Measurements from ENCODE around the gene CSRP3. TPM values are rescaled to one million over a fixed set of nuclear protein-coding genes. Genes with fewer than 3 reads are reported as not detected.

The CSRP3 gene
- total and polyA plus RNA-seq, 2 experiments from 2014 or later = 337 to 869 TPM

DNA sequence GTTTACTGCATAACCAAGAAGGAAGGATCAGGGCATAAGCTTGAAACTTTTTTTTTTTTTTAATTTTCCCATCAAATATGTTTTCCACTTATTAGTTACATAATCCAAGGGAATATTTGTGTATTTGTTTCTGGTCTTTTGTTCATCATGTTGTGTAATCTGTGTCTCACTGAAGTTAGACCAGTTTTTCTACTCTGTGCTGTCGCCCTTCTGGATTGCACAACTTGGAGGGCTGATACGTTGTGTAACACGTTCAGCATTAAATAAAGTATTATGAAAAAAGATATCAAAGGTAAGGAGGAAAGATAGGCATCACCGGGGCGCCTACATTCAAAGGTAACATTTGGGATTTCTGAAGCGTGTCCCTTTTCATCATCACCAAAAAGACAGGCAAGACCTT is 42.3 kb upstream of the CSRP3 start:
- Histone ChIP-seq H3K27me3 (peaks cover 22% of the 10 kb centered on the region), H3K4me3 (no peak overlapping the region), H3K9me3 (ENCODE audit: low read depth) (no peaks in the 10 kb centered on the region), H3K36me3 (no peaks in the 10 kb centered on the region), H3K4me1 (ENCODE audit: low read depth) (peaks cover 6% of the 10 kb centered on the region), H3K27ac (no peak overlapping the region)
- TF ChIP-seq, protein P1, sequence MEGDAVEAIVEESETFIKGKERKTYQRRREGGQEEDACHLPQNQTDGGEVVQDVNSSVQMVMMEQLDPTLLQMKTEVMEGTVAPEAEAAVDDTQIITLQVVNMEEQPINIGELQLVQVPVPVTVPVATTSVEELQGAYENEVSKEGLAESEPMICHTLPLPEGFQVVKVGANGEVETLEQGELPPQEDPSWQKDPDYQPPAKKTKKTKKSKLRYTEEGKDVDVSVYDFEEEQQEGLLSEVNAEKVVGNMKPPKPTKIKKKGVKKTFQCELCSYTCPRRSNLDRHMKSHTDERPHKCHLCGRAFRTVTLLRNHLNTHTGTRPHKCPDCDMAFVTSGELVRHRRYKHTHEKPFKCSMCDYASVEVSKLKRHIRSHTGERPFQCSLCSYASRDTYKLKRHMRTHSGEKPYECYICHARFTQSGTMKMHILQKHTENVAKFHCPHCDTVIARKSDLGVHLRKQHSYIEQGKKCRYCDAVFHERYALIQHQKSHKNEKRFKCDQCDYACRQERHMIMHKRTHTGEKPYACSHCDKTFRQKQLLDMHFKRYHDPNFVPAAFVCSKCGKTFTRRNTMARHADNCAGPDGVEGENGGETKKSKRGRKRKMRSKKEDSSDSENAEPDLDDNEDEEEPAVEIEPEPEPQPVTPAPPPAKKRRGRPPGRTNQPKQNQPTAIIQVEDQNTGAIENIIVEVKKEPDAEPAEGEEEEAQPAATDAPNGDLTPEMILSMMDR (IDR thresholded peaks at IDR 0.05; ENCODE audit: low read depth, low read length) = no peak
- peak in 1 of 2 donors; percentile 69 for DNase-seq (ENCODE audit: low read depth in 1 of 2, low spot score in 1 of 2)

DNA sequence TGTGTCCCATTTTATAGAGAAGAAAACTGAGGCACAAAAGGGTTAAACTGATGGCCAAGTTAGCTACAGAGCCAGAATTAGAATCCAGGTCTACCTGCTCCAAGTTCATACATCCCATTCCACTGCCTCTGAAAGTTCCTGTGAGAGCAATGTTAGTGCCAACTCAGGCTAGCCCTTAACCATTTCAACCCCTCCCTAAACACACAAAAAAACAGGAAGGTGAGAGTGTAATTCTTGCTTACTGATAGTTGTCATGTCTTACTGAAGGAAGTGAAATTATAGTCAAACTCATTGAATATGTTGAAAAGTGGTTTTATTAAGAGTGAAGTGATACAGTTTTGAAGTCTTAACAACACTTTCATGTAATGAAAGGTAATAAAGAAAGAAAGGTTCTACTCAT is 41.8 kb upstream of the CSRP3 start:
- Histone ChIP-seq H3K4me3 (no peak overlapping the region), H3K27me3 (peaks cover 22% of the 10 kb centered on the region), H3K4me1 (ENCODE audit: low read depth) (peaks cover 11% of the 10 kb centered on the region), H3K9me3 (ENCODE audit: low read depth) (no peaks in the 10 kb centered on the region), H3K27ac (no peak overlapping the region), H3K36me3 (no peaks in the 10 kb centered on the region)
- TF ChIP-seq, protein P1 (IDR thresholded peaks at IDR 0.05; ENCODE audit: low read depth, low read length) = no peak
- no peak for DNase-seq (ENCODE audit: low read depth in 1 of 2, low spot score in 1 of 2)

DNA sequence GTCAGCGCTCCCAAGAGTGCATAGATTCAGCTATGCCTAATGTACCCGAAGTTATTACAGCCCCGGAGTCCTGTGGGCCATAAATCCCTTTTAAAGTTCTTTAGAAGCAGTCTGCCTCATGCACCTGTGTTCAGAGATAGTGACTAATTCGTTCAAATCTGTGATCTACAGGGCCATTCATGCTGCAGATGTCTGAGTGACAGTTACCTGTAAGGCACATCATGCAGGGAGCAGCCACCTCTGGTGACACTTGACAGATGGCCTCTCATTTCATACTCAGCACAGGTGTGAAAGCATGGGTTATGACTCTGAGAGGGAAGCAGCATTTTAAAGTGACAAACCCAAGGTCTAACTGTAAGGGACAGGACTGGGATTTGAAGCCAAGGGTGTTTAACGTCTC is 41.4 kb upstream of the CSRP3 start:
- Histone ChIP-seq H3K27me3 (peaks cover 22% of the 10 kb centered on the region), H3K9me3 (ENCODE audit: low read depth) (no peaks in the 10 kb centered on the region), H3K36me3 (no peaks in the 10 kb centered on the region), H3K4me1 (ENCODE audit: low read depth) (peaks cover 15% of the 10 kb centered on the region), H3K4me3 (no peak overlapping the region), H3K27ac (no peak overlapping the region)
- TF ChIP-seq, protein P1 (IDR thresholded peaks at IDR 0.05; ENCODE audit: low read depth, low read length) = no peak
- DNase-seq (ENCODE audit: low read depth in 1 of 2, low spot score in 1 of 2) = no peak

DNA sequence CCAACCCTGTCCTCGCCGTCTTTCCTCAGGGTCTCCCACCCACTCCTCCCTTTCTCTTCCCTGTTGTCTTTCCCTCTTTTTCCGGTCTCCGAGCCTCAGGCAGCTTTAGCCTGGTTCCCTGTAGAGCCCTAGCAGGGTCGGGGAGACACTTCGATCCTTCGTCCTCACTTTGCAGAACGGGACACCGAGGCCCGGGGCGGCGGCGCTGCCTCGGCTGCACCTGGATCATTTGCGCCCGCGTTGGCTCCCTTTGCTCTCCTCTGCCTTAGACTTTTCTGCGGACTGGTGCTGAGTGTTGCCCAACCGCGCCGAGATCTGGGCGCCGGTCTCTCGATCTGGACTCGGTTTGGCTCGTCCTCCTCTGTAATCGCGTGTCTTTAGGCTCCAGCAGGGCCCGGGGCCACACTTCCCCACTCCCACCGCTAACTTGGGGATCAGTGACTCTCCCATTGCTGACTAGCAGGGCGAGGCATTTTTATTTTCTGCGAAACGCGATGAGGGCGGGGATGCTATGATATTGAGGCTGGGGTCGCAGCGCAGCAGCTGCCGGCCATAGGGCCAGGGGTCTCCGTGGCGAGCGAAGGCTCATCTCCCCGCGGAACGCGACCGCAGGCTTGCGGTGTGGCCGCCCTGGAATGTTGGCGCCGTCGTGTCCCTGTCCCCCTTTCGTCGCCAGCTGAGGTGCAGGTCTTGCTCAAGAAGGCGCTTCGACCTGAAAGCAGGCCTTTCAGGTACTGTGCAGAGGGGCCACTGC is 40.6 kb upstream of the CSRP3 start:
- H3K4me3 ChIP-seq = peak overlapping the region; percentile 61
- H3K36me3 ChIP-seq = no peaks in the 10 kb centered on the region
- peaks cover 22% of the 10 kb centered on the region for H3K27me3 ChIP-seq
- TF ChIP-seq, protein P1 (IDR thresholded peaks at IDR 0.05; ENCODE audit: low read depth, low read length) = no peak
- DNase-seq (ENCODE audit: low read depth in 1 of 2, low spot score in 1 of 2) = no peak
- H3K9me3 ChIP-seq (ENCODE audit: low read depth) = no peaks in the 10 kb centered on the region
- no peak overlapping the region for H3K27ac ChIP-seq
- H3K4me1 ChIP-seq (ENCODE audit: low read depth) = peaks cover 21% of the 10 kb centered on the region

DNA sequence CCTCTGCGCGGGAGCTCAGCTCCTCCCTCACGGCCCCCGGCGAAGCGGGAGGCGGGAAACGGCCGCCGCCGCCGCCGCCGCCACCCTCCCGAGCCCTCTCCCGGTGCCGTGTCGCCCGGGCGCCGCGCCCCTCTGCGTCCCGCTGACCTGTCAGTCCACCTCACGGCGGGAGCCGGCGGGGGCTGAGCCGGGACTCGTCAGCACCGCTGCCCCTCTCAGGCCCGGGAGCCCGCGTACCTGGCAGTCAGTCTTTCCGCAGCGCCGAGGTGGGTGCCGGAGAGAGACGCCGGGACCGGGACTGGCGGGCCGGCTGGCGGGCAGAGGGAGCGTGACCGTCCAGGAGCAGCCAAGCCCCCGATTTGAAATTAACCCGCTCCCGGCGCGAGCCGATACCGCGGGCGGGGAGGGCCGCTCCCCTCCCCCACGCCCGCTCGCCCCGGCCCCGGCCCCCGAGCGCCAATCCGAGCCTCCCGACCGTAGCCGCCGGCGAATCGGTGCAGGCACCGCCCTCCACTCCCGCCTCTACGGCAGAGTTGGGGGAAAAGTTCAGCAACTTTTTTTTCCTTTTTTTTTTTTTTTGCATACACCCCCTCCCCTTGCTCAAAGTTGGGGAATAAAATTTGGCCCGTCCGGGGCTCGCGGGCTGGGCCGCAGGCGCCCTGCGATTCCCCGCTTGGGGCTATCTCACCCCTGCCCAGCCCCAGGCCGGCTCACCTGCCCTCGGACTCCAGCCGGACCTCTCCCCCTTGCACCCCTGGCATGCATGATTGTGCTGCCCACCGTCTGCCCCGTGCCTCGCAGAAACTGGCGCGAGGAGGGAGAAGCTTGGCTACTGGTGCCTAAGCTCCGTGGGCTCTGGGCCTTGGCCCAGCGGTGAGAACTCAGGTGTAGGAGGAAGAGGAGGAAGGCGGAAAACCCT is 39.7 kb upstream of the CSRP3 start:
- Histone ChIP-seq H3K27me3 (peaks cover 22% of the 10 kb centered on the region), H3K4me1 (ENCODE audit: low read depth) (peaks cover 21% of the 10 kb centered on the region), H3K4me3 (peak overlapping the region; percentile 61), H3K36me3 (peaks cover 3% of the 10 kb centered on the region), H3K27ac (no peak overlapping the region), H3K9me3 (ENCODE audit: low read depth) (no peaks in the 10 kb centered on the region)
- DNase-seq (ENCODE audit: low read depth in 1 of 2, low spot score in 1 of 2) = peak in 1 of 2 donors; percentile 68
- TF ChIP-seq, protein P1 (IDR thresholded peaks at IDR 0.05; ENCODE audit: low read depth, low read length) = no peak
